Stomach (tissue), 9 donors: ENCODE measurements around the gene RAC3. TPM values are rescaled to one million over a fixed set of nuclear protein-coding genes. Genes with fewer than 3 reads are reported as not detected.

ENCODE experiments used
- DNase-seq, 2 donors: peaks; one replicate each; pipeline versions ENCODE4 v3.0.0 to v3.0.0-alpha.2; 2013 to 2019
- H3K27ac ChIP-seq, 5 donors: fragments of 200-600 bp in 4 of 5; sonication (generic) in 4 of 5; one replicate each; pipeline ENCODE4 v1.5.1; 2013 to 2019; ENCODE audit warnings: mild to moderate bottlenecking in 1 of 5, moderate library complexity in 1 of 5
- H3K27me3 ChIP-seq, 3 donors: fragments of 200-600 bp; sonication (generic); one replicate each; pipeline ENCODE4 v1.5.1; 2017 to 2019; ENCODE audit warnings: mixed run types in 1 of 3
- H3K36me3 ChIP-seq, 4 donors: fragments of 200-600 bp; sonication (generic); 1 replicate in 3 of 4; 2 replicates in 1 of 4; pipeline ENCODE4 v1.5.1; 2016 to 2019
- H3K4me1 ChIP-seq, 4 donors: fragments of 200-600 bp; sonication (generic); one replicate each; pipeline ENCODE4 v1.5.1; 2016 to 2019
- H3K4me3 ChIP-seq, 4 donors: fragments of 200-600 bp; sonication (generic) in 3 of 4; one replicate each; pipeline ENCODE4 v1.5.1; 2016 to 2019; ENCODE audit warnings: mild to moderate bottlenecking in 1 of 4
- H3K9me3 ChIP-seq, 4 donors: fragments of 200-600 bp; sonication (generic); one replicate each; pipeline ENCODE4 v1.5.1; 2016 to 2019
- EP300 ChIP-seq: sonication (generic); formaldehyde crosslinking; IDR thresholded peaks from one replicate; pipeline ENCODE4 v1.6.1; 2017; ENCODE audit warnings: antibody characterized with exemption
- POLR2A ChIP-seq, 4 donors: fragments of 450-650 bp; IDR thresholded peaks; one replicate each; pipeline ENCODE4 v1.6.1; 2016; ENCODE audit warnings: antibody characterized with exemption in 4 of 4, control low read depth in 2 of 4, mild to moderate bottlenecking in 1 of 4, moderate library complexity in 1 of 4
- POLR2AphosphoS5 ChIP-seq, 3 donors: sonication (generic); formaldehyde crosslinking; IDR thresholded peaks; one replicate each; pipeline ENCODE4 v1.6.1; 2016; ENCODE audit warnings: antibody characterized with exemption in 3 of 3
- WGBS, 5 donors: extraction: QIAGEN DNeasy Blood & Tissue Kit in 3 of 5; methylation state at CpG; one replicate each; pipeline versions ENCODE4 v1.1.5 to v1.1.7; 2013 to 2018; 5-methylcytosine and 5-hydroxymethylcytosine counted together
- intact Hi-C: fragments of 100-400 bp; cut with DNase I; formaldehyde crosslinking; loops from one replicate; pipeline ENCODE4 v1.15.1; 2023; ENCODE audit warnings: low total_unique reads
- polyA plus RNA-seq, 3 donors: library from polyadenylated mRNA; stranded (reverse); fragments of 200-250 nt; gene quantifications; one replicate each; pipeline ENCODE4 v1.2.3, GENCODE V29; 2013
- total RNA-seq, 5 donors: library from RNA; depleted of rRNA; stranded (reverse); fragments of >200 nt; gene quantifications; one replicate each; pipeline versions ENCODE4 v1.1.0 to v1.2.3, GENCODE V29; 2014 to 2016
- TF ChIP-seq, protein P1 (sequence below), 7 experiments: fragments of 450-650 bp in 4 of 7; fragments of 200-600 bp in 3 of 7; sonication (generic) in 3 of 7; IDR thresholded peaks; one replicate each; pipeline ENCODE4 v1.5.1; 2016 to 2019; ENCODE audit warnings: antibody characterized with exemption in 7 of 7, control low read depth in 2 of 7, mild to moderate bottlenecking in 1 of 7
- donor health status: healthy with polysubstance abuse.
- donor health status: Bipolar disorder and iron deficiency.
- donor health status: healthy.

Gene RAC3
- total and polyA plus RNA-seq, 8 donors, result 1.2 to 24.8 (median 11.6) TPM; not detected in 1

DNA sequence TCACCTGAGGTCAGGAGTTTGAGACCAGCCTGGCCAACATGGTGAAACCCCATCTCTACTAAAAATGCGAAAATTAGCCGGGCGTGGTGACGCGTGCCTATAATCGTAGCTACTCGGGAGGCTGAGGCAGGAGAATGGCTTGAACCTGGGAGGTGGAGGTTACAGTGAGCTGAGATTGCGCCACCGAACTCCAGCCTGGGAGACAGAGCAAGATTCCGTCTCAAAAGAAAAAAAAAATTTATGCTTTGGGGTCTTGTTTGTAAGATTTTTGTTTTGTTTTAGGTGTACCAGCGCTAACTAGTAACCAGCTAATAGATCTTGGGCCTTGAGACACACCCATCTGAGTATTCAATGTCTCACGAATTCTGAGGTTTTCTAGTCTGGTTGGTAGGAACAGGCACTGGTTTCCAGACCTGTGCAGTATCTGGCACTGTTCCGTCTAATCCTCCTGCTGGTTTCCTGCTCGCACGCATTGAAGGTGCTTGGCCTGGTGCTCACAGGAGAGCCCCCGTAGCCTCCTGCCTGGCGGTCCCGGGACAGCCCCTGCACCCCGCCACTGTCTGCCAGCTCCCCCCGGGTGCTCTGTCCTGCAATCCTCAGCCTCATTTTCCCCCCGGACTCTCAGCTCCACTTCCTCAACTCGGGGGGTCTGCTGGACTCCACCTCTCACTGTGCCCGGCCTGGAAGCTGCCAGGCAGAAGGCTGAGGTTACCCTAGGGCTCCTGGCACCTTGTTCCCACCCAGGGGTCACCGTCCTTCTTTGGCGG, 44.7 kb downstream of the RAC3 start:
- Histone ChIP-seq H3K4me3 (no peak overlapping the region), H3K9me3 (no peaks in the 10 kb centered on the region), H3K27me3 (no peaks in the 10 kb centered on the region), H3K27ac (no peak overlapping the region), H3K36me3 (peaks cover 23 to 37% (median 34%) of the 10 kb centered on the region in 4 donors), H3K4me1 (no peaks in the 10 kb centered on the region)
- intact Hi-C loops, result no loop called here
- WGBS, 5 donors, result 75 to 82% (median 75%) methylated on average over 25 of the region's 25 CpGs
- no peak for DNase-seq
- TF ChIP-seq POLR2A (IDR thresholded peaks at IDR 0.05) (no peak), POLR2AphosphoS5 (IDR thresholded peaks at IDR 0.05) (no peak), EP300 (no peak)
- TF ChIP-seq, protein P1, sequence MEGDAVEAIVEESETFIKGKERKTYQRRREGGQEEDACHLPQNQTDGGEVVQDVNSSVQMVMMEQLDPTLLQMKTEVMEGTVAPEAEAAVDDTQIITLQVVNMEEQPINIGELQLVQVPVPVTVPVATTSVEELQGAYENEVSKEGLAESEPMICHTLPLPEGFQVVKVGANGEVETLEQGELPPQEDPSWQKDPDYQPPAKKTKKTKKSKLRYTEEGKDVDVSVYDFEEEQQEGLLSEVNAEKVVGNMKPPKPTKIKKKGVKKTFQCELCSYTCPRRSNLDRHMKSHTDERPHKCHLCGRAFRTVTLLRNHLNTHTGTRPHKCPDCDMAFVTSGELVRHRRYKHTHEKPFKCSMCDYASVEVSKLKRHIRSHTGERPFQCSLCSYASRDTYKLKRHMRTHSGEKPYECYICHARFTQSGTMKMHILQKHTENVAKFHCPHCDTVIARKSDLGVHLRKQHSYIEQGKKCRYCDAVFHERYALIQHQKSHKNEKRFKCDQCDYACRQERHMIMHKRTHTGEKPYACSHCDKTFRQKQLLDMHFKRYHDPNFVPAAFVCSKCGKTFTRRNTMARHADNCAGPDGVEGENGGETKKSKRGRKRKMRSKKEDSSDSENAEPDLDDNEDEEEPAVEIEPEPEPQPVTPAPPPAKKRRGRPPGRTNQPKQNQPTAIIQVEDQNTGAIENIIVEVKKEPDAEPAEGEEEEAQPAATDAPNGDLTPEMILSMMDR (IDR thresholded peaks at IDR 0.05), result no peak

DNA sequence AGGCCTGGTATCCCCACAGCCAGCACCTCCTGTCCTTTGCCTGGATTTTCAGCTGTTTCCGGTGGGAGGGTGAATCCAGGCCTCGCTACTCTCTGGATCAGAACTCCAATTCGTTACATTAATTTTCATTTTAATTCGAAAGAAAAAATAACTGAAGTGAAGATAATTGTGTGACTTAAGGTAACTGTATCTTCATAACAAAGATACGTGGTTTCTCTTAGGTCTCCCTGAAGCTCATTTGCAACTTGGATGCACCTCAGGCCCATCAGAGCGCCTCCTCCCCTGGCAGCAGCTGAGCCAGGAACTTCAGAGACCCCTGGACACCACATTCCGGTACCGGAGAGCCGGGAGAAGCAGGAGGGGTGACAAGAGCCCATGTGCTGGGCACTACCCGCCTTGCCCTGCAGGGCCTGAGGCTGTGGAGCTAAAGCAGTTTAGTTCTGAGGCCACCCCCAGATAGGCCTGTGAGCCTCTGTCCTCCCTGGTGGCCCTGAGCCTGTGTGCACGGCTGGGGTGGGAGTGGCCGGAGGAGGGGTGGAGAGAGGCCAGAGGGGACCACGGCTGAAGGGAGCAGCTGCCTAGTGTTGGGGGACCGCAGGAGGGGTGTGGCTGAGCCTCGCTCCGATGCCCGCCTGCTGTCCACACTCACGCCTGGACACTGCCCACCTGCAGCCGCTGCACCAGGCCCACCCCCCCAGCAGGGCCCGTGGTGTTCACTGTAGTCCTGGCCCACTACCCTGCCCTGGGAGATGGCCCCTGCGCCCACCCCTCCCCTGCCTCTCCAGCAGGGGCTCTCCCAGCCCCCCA, 45.5 kb downstream of the RAC3 start:
- peak in 1 of 2 donors; percentile 34 for DNase-seq
- Histone ChIP-seq H3K27me3 (no peaks in the 10 kb centered on the region), H3K36me3 (peaks cover 31 to 45% (median 42%) of the 10 kb centered on the region in 4 donors), H3K4me1 (no peaks in the 10 kb centered on the region), H3K27ac (no peak overlapping the region), H3K9me3 (no peaks in the 10 kb centered on the region), H3K4me3 (no peak overlapping the region)
- intact Hi-C loops, result no loop called here
- no peak for TF ChIP-seq POLR2A (IDR thresholded peaks at IDR 0.05)
- TF ChIP-seq, protein P1 (IDR thresholded peaks at IDR 0.05), result no peak
- no peak for TF ChIP-seq POLR2AphosphoS5 (IDR thresholded peaks at IDR 0.05)
- no peak for TF ChIP-seq EP300
- WGBS, 5 donors, result 66 to 81% (median 78%) methylated on average over 13 to 21 of the region's 21 CpGs

DNA sequence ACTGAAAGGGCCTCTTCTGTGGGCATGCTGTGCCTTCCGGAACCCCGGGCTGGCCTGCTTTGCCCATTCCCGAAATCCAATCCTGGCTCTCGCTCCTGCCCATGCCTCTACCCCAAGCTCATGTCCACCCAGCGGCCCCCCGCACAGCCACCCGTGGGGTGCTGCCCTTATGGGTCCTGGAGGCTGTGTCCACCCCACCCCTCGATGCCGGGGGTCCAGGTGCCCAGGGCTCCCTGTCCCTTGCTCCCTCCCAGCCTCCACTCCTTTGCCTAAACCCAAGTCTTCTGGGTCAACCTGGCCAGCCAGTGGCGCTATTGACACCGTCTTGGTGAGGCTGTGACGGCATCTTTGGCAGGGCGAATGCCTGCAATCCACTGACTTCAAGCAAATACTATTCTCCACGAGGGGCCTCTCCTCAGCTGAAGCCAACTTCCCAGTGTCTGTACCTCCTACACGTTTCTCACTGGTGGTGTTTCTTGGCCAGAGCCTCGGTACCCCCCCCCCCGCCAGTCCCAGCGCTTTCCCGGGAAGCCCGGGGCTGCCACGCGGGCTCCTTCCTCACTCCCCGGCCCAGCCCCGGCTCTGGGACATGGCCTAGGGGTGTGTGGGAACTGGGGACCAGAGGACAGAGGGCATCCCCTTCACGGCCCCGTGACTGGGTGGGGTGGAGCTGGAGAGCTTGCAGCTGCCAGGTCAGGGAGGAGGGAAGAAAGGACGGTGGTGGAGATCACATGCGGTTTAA, 46.3 kb downstream of the RAC3 start:
- Histone ChIP-seq H3K4me3 (no peak overlapping the region), H3K9me3 (no peaks in the 10 kb centered on the region), H3K4me1 (no peaks in the 10 kb centered on the region), H3K36me3 (peaks cover 39 to 53% (median 50%) of the 10 kb centered on the region in 4 donors), H3K27ac (no peak overlapping the region), H3K27me3 (no peaks in the 10 kb centered on the region)
- TF ChIP-seq EP300 (no peak), POLR2AphosphoS5 (IDR thresholded peaks at IDR 0.05) (no peak), POLR2A (IDR thresholded peaks at IDR 0.05) (no peak)
- TF ChIP-seq, protein P1 (IDR thresholded peaks at IDR 0.05), result no peak
- WGBS, 5 donors, result 67 to 75% (median 70%) methylated on average over 25 to 28 of the region's 28 CpGs
- DNase-seq, result peak in 1 of 2 donors; percentile 73
- intact Hi-C loops, result no loop called here

DNA sequence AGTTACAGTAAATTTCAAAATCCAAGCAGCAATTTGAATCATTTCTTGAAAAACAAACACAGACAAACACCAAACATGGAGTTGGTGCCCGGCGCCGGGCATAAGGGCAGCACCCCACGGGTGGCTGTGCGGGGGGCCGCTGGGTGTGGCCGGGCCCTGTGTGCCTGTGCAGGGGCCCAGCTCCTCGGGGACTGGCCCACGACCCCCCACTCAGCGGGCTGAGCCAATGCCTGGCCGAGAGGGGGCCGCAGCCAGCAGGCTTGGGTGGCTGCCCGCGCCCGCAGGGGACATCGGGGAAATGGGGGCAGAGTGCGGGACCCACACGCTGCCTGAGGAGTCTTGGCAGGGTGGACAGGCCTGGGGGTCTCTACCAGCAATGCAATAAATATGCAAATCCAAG, 47.0 kb downstream of the RAC3 start:
- H3K36me3 ChIP-seq, result peaks cover 45 to 59% (median 57%) of the 10 kb centered on the region in 4 donors
- 80 to 92% (median 92%) methylated on average over 7 to 18 of the region's 18 CpGs for WGBS, 5 donors
- no peaks in the 10 kb centered on the region for H3K4me1 ChIP-seq
- H3K9me3 ChIP-seq, result no peaks in the 10 kb centered on the region
- H3K27ac ChIP-seq, result no peak overlapping the region
- H3K27me3 ChIP-seq, result no peaks in the 10 kb centered on the region
- intact Hi-C loops, result no loop called here
- no peak overlapping the region for H3K4me3 ChIP-seq
- DNase-seq, result no peak
- TF ChIP-seq, protein P1 (IDR thresholded peaks at IDR 0.05), result no peak
- TF ChIP-seq EP300, result no peak
- no peak for TF ChIP-seq POLR2A (IDR thresholded peaks at IDR 0.05)
- no peak for TF ChIP-seq POLR2AphosphoS5 (IDR thresholded peaks at IDR 0.05)
